OCI-LY3 (cell line): Measurements from ENCODE around the gene CHST13.
"Not testable (repeated sequence)": the region's sequence is repeated elsewhere in the genome, so short reads cannot be mapped to it uniquely, and the experiment has no call there.

Experiments
- H2AFZ ChIP-seq: fragments of 200-600, 300-600 bp; shearing (Covaris generic); 2 replicates; pipeline ENCODE4 v1.6.0; 2014; ENCODE audit warnings: antibody characterized with exemption, low read depth, low read length
- H3K27ac ChIP-seq: fragments of 200-600, 300-600 bp; sonication (generic); 2 replicates; pipeline ENCODE4 v1.5.1; 2014; ENCODE audit warnings: mild to moderate bottlenecking, low read length, moderate library complexity, mixed read lengths
- H3K27me3 ChIP-seq: fragments of 200-600, 300-600 bp; sonication (generic); 2 replicates; pipeline ENCODE4 v1.6.1; 2014; ENCODE audit warnings: low read depth, low read length, mixed read lengths
- H3K36me3 ChIP-seq: fragments of 200-600, 300-600 bp; sonication (generic); replicated peaks from 2 replicates; pipeline ENCODE3; 2014; ENCODE audit warnings: low read depth, low read length, mixed read lengths
- H3K4me1 ChIP-seq: fragments of 300-600, 200-600 bp; sonication (generic); 2 replicates; pipeline ENCODE4 v1.6.1; 2014; ENCODE audit warnings: low read length, mixed read lengths
- H3K4me2 ChIP-seq: fragments of 200-600, 300-600 bp; sonication (generic); 2 replicates; pipeline ENCODE4 v1.6.1; 2014; ENCODE audit warnings: low read length, mixed read lengths
- H3K4me3 ChIP-seq: fragments of 300-600, 200-600 bp; sonication (generic); 2 replicates; pipeline ENCODE4 v1.5.1; 2014; ENCODE audit warnings: antibody characterized with exemption, mild to moderate bottlenecking, low read length, moderate library complexity
- H3K79me2 ChIP-seq: fragments of 300-600, 200-600 bp; shearing (Covaris generic); 2 replicates; pipeline ENCODE4 v1.6.1; 2014; ENCODE audit warnings: mild to moderate bottlenecking, low read length, mixed read lengths
- H3K9ac ChIP-seq: fragments of 300-600, 200-600 bp; shearing (Covaris generic); 2 replicates; pipeline ENCODE4 v1.6.0; 2014; ENCODE audit warnings: mild to moderate bottlenecking, low read length, moderate library complexity
- H3K9me3 ChIP-seq: fragments of 200-600, 300-600 bp; shearing (Covaris generic); 2 replicates; pipeline ENCODE4 v1.6.1; 2014; ENCODE audit warnings: low read length, mixed read lengths; ENCODE audit not compliant: insufficient read depth
- H4K20me1 ChIP-seq: fragments of 200-600, 300-600 bp; sonication (generic); 2 replicates; pipeline ENCODE4 v1.6.1; 2016; ENCODE audit warnings: low read length, mixed read lengths; ENCODE audit not compliant: insufficient read depth
- EZH2phosphoT487 ChIP-seq: fragments of 200-600 bp; shearing (Covaris generic); IDR thresholded peaks from 2 replicates; pipeline ENCODE4 v1.6.1; 2018; ENCODE audit warnings: antibody characterized with exemption, mixed run types, low read depth
- TF ChIP-seq, protein P1 (sequence below): fragments of 200-600, 300-600 bp; sonication (generic); IDR thresholded peaks from 2 replicates; pipeline ENCODE4 v1.5.1; 2014; ENCODE audit warnings: antibody characterized with exemption, low read length, low read depth

The CHST13 gene

DNA sequence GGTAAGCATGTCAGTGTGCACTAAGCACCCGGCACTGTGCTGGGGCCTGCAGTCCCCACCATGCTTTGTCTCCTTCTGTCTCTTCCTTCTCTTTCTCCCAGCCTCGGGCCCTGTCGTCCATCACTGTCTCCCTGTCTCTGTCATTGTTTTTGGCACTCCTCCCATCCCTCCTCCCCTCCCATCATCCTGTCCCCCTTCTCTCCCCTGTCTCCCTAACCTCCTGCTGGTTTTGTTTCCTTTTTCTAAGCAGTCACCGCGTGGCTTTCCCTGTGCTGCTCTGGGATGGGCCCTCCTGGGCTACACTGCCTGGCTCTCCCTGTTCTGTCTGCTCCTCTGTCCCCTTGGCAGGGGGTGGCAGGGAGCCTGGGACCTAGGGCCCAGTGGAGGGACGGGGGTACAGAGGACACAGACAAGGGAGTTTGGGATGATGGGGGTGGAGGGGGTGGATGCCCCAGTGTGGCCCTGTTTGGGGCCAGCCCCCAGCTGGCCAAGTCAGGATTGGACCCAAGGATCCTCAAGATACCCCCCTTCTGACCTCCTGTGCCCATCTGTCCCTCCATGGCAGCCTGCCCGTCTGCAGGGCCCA lies 5.7 kb downstream of the CHST13 start:
- H3K79me2 ChIP-seq, result no peaks in the 10 kb centered on the region
- H4K20me1 ChIP-seq, result no peaks in the 10 kb centered on the region
- peaks cover 23% of the 10 kb centered on the region for H3K27me3 ChIP-seq
- H3K4me3 ChIP-seq, result no peak overlapping the region
- H3K27ac ChIP-seq, result no peak overlapping the region
- H2AFZ ChIP-seq, result no peak overlapping the region
- H3K4me1 ChIP-seq, result no peaks in the 10 kb centered on the region
- H3K4me2 ChIP-seq, result no peak overlapping the region
- no peak for TF ChIP-seq EZH2phosphoT487
- TF ChIP-seq, protein P1, sequence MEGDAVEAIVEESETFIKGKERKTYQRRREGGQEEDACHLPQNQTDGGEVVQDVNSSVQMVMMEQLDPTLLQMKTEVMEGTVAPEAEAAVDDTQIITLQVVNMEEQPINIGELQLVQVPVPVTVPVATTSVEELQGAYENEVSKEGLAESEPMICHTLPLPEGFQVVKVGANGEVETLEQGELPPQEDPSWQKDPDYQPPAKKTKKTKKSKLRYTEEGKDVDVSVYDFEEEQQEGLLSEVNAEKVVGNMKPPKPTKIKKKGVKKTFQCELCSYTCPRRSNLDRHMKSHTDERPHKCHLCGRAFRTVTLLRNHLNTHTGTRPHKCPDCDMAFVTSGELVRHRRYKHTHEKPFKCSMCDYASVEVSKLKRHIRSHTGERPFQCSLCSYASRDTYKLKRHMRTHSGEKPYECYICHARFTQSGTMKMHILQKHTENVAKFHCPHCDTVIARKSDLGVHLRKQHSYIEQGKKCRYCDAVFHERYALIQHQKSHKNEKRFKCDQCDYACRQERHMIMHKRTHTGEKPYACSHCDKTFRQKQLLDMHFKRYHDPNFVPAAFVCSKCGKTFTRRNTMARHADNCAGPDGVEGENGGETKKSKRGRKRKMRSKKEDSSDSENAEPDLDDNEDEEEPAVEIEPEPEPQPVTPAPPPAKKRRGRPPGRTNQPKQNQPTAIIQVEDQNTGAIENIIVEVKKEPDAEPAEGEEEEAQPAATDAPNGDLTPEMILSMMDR, result no peak
- no peaks in the 10 kb centered on the region for H3K9me3 ChIP-seq
- H3K9ac ChIP-seq, result no peak overlapping the region
- H3K36me3 ChIP-seq, result no peaks in the 10 kb centered on the region

DNA sequence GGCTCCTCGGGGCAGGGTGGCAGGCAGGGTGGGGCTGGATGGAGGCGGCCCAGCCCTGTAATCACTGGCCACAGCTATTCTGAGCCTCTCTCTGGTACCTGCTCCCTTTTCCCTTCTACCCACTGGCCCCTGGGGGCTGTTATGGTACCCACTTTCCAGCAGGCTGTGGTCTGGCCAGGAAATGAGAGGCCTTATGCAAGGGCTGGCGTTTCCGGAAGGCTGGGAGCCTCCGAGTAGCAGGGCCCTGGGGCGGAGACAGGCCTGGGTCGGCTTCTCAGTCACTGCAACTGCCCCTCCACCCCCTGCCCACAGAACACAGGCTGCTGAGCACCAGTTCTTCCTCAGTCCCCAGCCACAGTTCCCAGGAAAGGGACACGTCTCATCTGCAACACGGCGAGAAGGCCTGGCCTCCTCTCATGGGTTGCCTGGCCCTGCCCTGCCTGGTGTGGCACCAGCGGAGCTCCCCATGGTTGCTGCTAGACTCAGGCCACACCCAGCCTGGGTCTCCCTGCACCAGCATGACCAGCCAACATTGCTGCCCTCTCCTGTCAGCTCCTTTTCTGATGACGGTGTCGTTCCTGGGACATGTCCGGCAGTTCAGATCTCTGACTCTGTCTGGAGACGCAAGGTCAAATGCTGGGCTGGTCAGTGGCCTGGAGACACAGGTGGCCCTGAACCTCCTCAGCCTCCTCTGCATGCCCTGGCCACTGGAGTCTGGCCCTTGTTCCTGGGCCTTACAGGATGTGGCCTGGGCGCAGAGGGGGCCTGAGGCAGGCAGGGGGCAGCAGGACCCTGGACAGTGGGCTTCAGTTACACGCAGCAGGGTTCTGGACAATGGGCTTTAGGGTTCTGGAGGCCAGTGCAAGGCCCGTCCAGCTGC lies 6.5 kb downstream of the CHST13 start:
- H4K20me1 ChIP-seq, result no peaks in the 10 kb centered on the region
- no peaks in the 10 kb centered on the region for H3K4me1 ChIP-seq
- H3K36me3 ChIP-seq, result no peaks in the 10 kb centered on the region
- no peak overlapping the region for H3K4me2 ChIP-seq
- H3K9ac ChIP-seq, result no peak overlapping the region
- no peaks in the 10 kb centered on the region for H3K9me3 ChIP-seq
- no peak overlapping the region for H2AFZ ChIP-seq
- no peak for TF ChIP-seq EZH2phosphoT487
- TF ChIP-seq, protein P1, result no peak
- no peak overlapping the region for H3K27ac ChIP-seq
- H3K4me3 ChIP-seq, result no peak overlapping the region
- H3K27me3 ChIP-seq, result peaks cover 23% of the 10 kb centered on the region
- no peaks in the 10 kb centered on the region for H3K79me2 ChIP-seq

DNA sequence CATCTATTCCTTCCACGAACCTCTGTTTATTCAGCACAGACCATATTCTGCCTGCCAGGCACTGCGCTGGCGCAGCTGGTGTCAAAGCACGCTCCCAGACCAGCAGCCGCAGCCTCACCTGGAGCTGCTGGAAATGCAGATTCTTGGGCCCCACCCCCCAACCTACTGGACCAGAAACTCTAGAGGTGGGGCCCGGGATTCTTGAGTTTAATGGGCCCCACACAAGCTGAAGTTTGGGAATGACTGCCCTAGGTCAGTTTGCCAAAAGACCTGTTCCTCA lies 7.0 kb downstream of the CHST13 start:
- Histone ChIP-seq H3K9me3 (no peaks in the 10 kb centered on the region), H3K79me2 (no peaks in the 10 kb centered on the region), H3K4me3 (no peak overlapping the region), H3K9ac (no peak overlapping the region), H3K27ac (no peak overlapping the region), H3K27me3 (peaks cover 23% of the 10 kb centered on the region), H2AFZ (no peak overlapping the region), H3K36me3 (no peaks in the 10 kb centered on the region), H3K4me2 (no peak overlapping the region), H4K20me1 (no peaks in the 10 kb centered on the region), H3K4me1 (no peaks in the 10 kb centered on the region)
- TF ChIP-seq EZH2phosphoT487, result no peak
- TF ChIP-seq, protein P1, result no peak

DNA sequence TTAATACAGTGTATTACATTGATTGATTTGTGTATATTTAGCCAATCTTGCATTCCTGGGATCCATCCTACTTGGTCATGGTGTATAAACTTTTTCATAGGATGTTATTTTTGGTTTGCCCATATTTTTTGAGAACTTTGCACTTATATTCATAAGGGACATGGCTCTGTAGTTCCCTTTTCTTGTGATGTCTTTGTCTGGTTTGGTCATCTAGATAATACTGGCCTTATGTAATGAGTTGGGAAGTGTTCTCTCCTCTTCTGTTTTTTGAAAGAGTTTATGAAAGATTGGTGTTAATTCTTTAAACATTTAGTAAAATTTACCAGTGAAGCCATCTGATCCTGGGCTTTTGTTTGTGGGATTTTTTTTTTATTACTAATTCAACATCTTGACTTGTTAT lies 9.6 kb downstream of the CHST13 start:
- Histone ChIP-seq H3K79me2 (no peaks in the 10 kb centered on the region), H3K4me1 (no peaks in the 10 kb centered on the region), H4K20me1 (no peaks in the 10 kb centered on the region), H3K9ac (no peak overlapping the region), H2AFZ (no peak overlapping the region), H3K4me2 (no peak overlapping the region), H3K4me3 (no peak overlapping the region), H3K9me3 (no peaks in the 10 kb centered on the region), H3K36me3 (no peaks in the 10 kb centered on the region), H3K27me3 (peaks cover 23% of the 10 kb centered on the region), H3K27ac (no peak overlapping the region)
- TF ChIP-seq, protein P1, result no peak
- TF ChIP-seq EZH2phosphoT487, result no peak

DNA sequence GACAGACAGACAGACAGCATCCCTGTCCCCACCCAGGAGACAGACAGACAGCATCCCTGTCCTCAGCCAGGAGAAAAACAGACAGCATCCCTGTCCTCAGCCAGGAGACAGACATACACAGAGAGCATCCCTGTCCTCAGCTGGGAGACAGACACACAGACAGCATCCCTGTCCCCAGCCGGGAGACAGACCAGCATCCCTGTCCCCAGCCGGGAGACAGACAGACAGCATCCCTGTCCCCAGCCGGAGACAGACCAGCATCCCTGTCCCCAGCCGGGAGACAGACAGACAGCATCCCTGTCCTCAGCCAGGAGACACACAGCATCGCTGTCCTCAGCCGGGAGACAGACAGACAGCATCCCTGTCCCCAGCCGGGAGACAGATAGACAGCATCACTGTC lies 10.8 kb downstream of the CHST13 start:
- H3K36me3 ChIP-seq, H4K20me1 ChIP-seq, H3K4me3 ChIP-seq, H3K9ac ChIP-seq, H3K27ac ChIP-seq, H2AFZ ChIP-seq, H3K9me3 ChIP-seq, H3K4me2 ChIP-seq, H3K79me2 ChIP-seq, H3K4me1 ChIP-seq: not testable (repeated sequence)
- peaks cover 23% of the 10 kb centered on the region for H3K27me3 ChIP-seq
